Esophagus muscularis mucosa (tissue), 4 donors: Measurements from ENCODE around the gene SLC37A4. TPM values are rescaled to one million over a fixed set of nuclear protein-coding genes. Genes with fewer than 3 reads are reported as not detected.
"Not testable (repeated sequence)": the region's sequence is repeated elsewhere in the genome, so short reads cannot be mapped to it uniquely, and the experiment has no call there.

Experiments
- DNase-seq: peaks from one replicate; pipeline ENCODE4 v3.0.0-alpha.2; 2017; ENCODE audit errors: extremely low spot score
- H3K27ac ChIP-seq, 4 donors: fragments of 200-600 bp; sonication (generic); replicated peaks in 1 of 4; 1 replicate in 3 of 4; 2 replicates in 1 of 4; pipeline ENCODE4 v1.5.1; 2016 to 2019; ENCODE audit warnings: mild to moderate bottlenecking in 1 of 4
- H3K27me3 ChIP-seq, 4 donors: fragments of 200-600 bp; sonication (generic); one replicate each; pipeline versions ENCODE4 v1.5.1 to v1.6.0; 2016 to 2019
- H3K36me3 ChIP-seq, 4 donors: fragments of 200-600 bp; sonication (generic); one replicate each; pipeline ENCODE4 v1.5.1; 2016 to 2019
- H3K4me1 ChIP-seq, 4 donors: fragments of 200-600 bp; sonication (generic); one replicate each; pipeline ENCODE4 v1.5.1; 2016 to 2019
- H3K4me3 ChIP-seq, 4 donors: fragments of 200-600 bp; sonication (generic); 1 replicate in 2 of 4; 2 replicates in 2 of 4; pipeline ENCODE4 v1.5.1; 2016 to 2019; ENCODE audit warnings: mild to moderate bottlenecking in 4 of 4, moderate library complexity in 1 of 4
- H3K9me3 ChIP-seq, 4 donors: fragments of 200-600 bp; sonication (generic); 1 replicate in 3 of 4; 2 replicates in 1 of 4; pipeline ENCODE4 v1.5.1; 2016 to 2019
- CTCF ChIP-seq, 3 experiments: fragments of 200-600 bp in 2 of 3; fragments of 450-650 bp in 1 of 3; sonication (generic) in 2 of 3; IDR thresholded peaks; one replicate each; pipeline ENCODE4 v1.5.1; 2017 to 2019; ENCODE audit warnings: antibody characterized with exemption in 3 of 3, mild to moderate bottlenecking in 2 of 3, moderate library complexity in 1 of 3
- EP300 ChIP-seq: sonication (generic); formaldehyde crosslinking; IDR thresholded peaks from one replicate; pipeline ENCODE4 v1.6.1; 2017; ENCODE audit warnings: antibody characterized with exemption
- POLR2A ChIP-seq: fragments of 450-650 bp; IDR thresholded peaks from one replicate; pipeline ENCODE4 v1.6.1; 2017; ENCODE audit warnings: antibody characterized with exemption, moderate library complexity, mild to moderate bottlenecking, low read depth
- POLR2AphosphoS5 ChIP-seq, 2 donors: sonication (generic); formaldehyde crosslinking; IDR thresholded peaks; one replicate each; pipeline ENCODE4 v1.6.1; 2017; ENCODE audit warnings: antibody characterized with exemption in 2 of 2
- WGBS: methylation state at CpG from one replicate; pipeline ENCODE4 v1.1.5; 2018; 5-methylcytosine and 5-hydroxymethylcytosine counted together
- intact Hi-C: fragments of 100-400 bp; cut with DNase I; formaldehyde crosslinking; loops from one replicate; pipeline ENCODE4 v1.15.1; 2023
- total RNA-seq, 4 donors: library from RNA; depleted of rRNA; stranded (reverse); fragments of >200 nt; gene quantifications; one replicate each; pipeline versions ENCODE4 v1.1.0 to v1.2.1, GENCODE V29; 2016

SLC37A4 gene
- total RNA-seq, 4 donors from 2014 or later: 5.8 to 11.7 (median 9.5) TPM

DNA sequence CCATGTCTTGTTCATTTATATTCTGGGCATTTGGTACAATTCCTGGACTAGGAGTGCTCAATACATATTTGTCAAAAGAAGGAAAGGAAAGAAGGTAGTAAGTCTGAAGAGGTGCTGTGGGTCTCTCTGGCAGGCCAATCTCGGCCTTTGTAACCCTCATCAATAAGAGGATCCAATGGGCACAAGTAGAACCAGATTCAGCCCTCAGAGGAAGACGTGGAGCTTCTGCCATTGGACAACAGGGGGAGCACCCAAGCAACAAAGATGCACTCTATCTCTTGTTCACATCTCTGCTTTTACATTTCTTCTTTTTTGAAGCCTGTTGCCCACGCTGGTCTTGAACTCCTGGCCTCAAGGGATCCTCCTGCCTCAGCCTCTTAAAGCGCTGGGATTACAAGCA is 34.7 kb upstream of the SLC37A4 start:
- no peak for DNase-seq
- H3K27ac ChIP-seq: peak overlapping the region in 1 of 4 donors; percentile 88
- H3K36me3 ChIP-seq: peaks cover 3 to 14% (median 6%) of the 10 kb centered on the region in 4 donors
- 57% methylated on average over 4 of the region's 4 CpGs for whole genome bisulfite sequencing
- TF ChIP-seq POLR2A: no peak
- peak in 2 of 3 experiments; percentile 17 to 36 for TF ChIP-seq CTCF (IDR thresholded peaks at IDR 0.05)
- TF ChIP-seq EP300: no peak
- no peak for TF ChIP-seq POLR2AphosphoS5 (IDR thresholded peaks at IDR 0.05)
- no peaks in the 10 kb centered on the region for H3K9me3 ChIP-seq
- intact Hi-C loops: no loop called here
- no peaks in the 10 kb centered on the region for H3K27me3 ChIP-seq
- H3K4me1 ChIP-seq: peaks cover 23 to 50% (median 45%) of the 10 kb centered on the region in 4 donors
- H3K4me3 ChIP-seq: no peak overlapping the region

DNA sequence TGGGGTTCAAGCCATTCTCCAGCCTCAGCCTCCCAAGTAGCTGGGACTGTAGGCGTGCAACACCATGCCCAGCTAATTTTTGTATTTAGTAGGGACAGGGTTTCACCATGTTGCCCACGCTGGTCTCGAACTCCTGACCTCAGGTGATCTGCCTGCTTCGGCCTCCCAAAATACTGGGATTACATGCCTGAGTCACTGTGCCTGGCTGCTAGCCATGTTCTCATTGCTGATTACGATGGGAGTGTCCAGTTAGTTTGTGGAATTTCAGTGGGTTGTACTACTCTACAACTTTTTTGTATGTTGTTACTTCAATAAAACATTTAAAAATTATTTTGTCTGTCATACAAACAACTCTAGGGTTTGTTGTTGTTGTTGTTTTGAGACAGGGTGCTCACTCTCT is 32.1 kb upstream of the SLC37A4 start:
- no peak for DNase-seq
- Histone ChIP-seq H3K4me1 (peaks cover 16 to 39% (median 34%) of the 10 kb centered on the region in 4 donors), H3K36me3 (no peaks in the 10 kb centered on the region), H3K4me3 (no peak overlapping the region), H3K27me3 (no peaks in the 10 kb centered on the region), H3K27ac (no peak overlapping the region), H3K9me3 (no peaks in the 10 kb centered on the region)
- WGBS: 49% methylated on average over 4 of the region's 5 CpGs
- TF ChIP-seq POLR2AphosphoS5 (IDR thresholded peaks at IDR 0.05): no peak
- no peak for TF ChIP-seq EP300
- no peak for TF ChIP-seq CTCF (IDR thresholded peaks at IDR 0.05)
- no peak for TF ChIP-seq POLR2A
- intact Hi-C loops: no loop called here

- no peak for DNase-seq
- Histone ChIP-seq H3K4me1 (peaks cover 9 to 35% (median 30%) of the 10 kb centered on the region in 4 donors), H3K36me3 (no peaks in the 10 kb centered on the region), H3K9me3 (no peaks in the 10 kb centered on the region), H3K27ac (no peak overlapping the region), H3K27me3 (no peaks in the 10 kb centered on the region), H3K4me3 (no peak overlapping the region)
- intact Hi-C loops: no loop called here
- no peak for TF ChIP-seq POLR2A
- no peak for TF ChIP-seq CTCF (IDR thresholded peaks at IDR 0.05)
- no peak for TF ChIP-seq POLR2AphosphoS5 (IDR thresholded peaks at IDR 0.05)
- no peak for TF ChIP-seq EP300
- WGBS: 99% methylated on average over 3 of the region's 3 CpGs
These were observed 30.6 kb upstream of the SLC37A4 start for GRCh38 chr11:119061256-119061655.

DNA sequence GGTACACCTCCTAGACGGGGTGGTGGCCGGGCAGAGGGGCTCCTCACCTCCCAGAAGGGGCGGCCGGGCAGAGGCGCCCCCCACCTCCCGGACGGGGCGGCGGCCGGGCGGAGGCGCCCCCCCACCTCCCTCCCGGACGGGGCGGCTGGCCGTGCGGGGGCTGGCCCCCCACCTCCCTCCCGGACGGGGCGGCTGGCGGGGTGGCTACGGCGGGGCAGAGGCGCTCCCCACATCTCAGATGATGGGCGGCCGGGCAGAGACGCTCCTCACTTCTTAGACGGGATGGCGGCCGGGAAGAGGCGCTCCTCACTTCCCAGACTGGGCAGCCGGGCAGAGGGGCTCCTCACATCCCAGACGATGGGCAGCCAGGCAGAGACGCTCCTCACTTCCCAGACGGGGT is 28.5 kb upstream of the SLC37A4 start:
- H3K27me3 ChIP-seq, H3K9me3 ChIP-seq, H3K4me3 ChIP-seq, H3K27ac ChIP-seq, DNase-seq, intact Hi-C loops: not testable (repeated sequence)
- Histone ChIP-seq H3K36me3 (peaks cover 4 to 15% (median 13%) of the 10 kb centered on the region in 4 donors), H3K4me1 (peaks cover 13 to 40% (median 33%) of the 10 kb centered on the region in 4 donors)
- 90% methylated on average over 6 of the region's 35 CpGs for WGBS

GRCh38 chr11:119057000-119057769 is 26.5 kb upstream of the SLC37A4 start, which contains the start of gene HYOU1:
HYOU1 (minus strand) TSS chr11:119057205; CDS start chr11:119056160, 1,045 bp downstream.
- DNase-seq: peak; percentile 100
- 0% methylated on average over 15 of the region's 79 CpGs for WGBS
- peak within 1 kb of the TSS; percentile 72 to 99 (median 98) for H3K4me3 ChIP-seq
- peak within 1 kb of the TSS; percentile 88 to 94 (median 93) for H3K27ac ChIP-seq
- H3K27me3 ChIP-seq: no peaks in the 10 kb centered on the region
- peaks cover 21 to 34% (median 32%) of the 10 kb centered on the region in 4 donors for H3K36me3 ChIP-seq
- H3K9me3 ChIP-seq: no peaks in the 10 kb centered on the region
- intact Hi-C loops: no loop called here
- peak; percentile 67 for TF ChIP-seq POLR2A
- TF ChIP-seq CTCF (IDR thresholded peaks at IDR 0.05): peak in 2 of 3 experiments; percentile 17 to 23
- TF ChIP-seq EP300: no peak
- peak; percentile 80 to 93 for TF ChIP-seq POLR2AphosphoS5 (IDR thresholded peaks at IDR 0.05)
- peaks cover 13 to 30% (median 25%) of the 10 kb centered on the region in 4 donors for H3K4me1 ChIP-seq
